Urothelium cell line (cell line): ENCODE data around the gene ZNF124.
A peak's percentile ranks its signal among the peaks of the same experiment; 100 is the strongest.
"Not testable (repeated sequence)": the region's sequence is repeated elsewhere in the genome, so short reads cannot be mapped to it uniquely, and the experiment has no call there.

ENCODE experiments used
- DNase-seq: peaks from one replicate; pipeline ENCODE4 v3.0.0; 2011; ENCODE audit warnings: low spot score, mixed read lengths
- FAIRE-seq: peaks from 2 replicates; lab custom pipeline; 2011; peaks lifted over from hg19 to GRCh38; lab: Jason Lieb, UNC

Gene ZNF124

GRCh38 chr1:247171875-247172563 is at the start of gene ZNF124:
Gene ZNF124 (minus strand): TSS chr1:247172020. CDS start chr1:247171877, 143 bp downstream.
- FAIRE-seq, DNase-seq: not testable (repeated sequence)

DNA sequence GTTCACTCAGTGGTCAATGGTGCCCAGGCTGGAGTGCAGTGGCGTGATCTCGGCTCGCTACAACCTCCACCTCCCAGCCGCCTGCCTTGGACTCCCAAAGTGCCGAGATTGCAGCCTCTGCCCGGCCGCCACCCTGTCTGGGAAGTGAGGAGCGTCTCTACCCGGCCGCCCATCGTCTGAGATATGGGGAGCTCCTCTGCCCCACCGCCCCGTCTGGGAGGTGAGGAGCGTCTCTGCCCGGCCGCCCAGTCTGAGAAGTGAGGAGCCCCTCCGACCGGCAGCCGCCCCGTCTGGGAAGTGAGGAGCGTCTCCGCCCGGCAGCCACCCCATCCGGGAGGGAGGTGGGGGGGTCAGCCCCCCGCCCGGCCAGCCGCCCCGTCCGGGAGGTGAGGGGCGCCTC is 48.5 kb upstream of the ZNF124 start:
- not testable (repeated sequence) for DNase-seq, FAIRE-seq

GRCh38 chr1:247218121-247218651 is 46.4 kb upstream of the ZNF124 start:
- no peak for FAIRE-seq
- DNase-seq = no peak

GRCh38 chr1:247216261-247216660 is 44.4 kb upstream of the ZNF124 start:
- DNase-seq (no peak), FAIRE-seq (no peak)

- FAIRE-seq (no peak), DNase-seq (no peak)
Observed at GRCh38 chr1:247212627-247213617, 41.1 kb upstream of the ZNF124 start.

GRCh38 chr1:247212012-247212411 is 40.2 kb upstream of the ZNF124 start:
- DNase-seq = no peak
- FAIRE-seq = no peak

DNA sequence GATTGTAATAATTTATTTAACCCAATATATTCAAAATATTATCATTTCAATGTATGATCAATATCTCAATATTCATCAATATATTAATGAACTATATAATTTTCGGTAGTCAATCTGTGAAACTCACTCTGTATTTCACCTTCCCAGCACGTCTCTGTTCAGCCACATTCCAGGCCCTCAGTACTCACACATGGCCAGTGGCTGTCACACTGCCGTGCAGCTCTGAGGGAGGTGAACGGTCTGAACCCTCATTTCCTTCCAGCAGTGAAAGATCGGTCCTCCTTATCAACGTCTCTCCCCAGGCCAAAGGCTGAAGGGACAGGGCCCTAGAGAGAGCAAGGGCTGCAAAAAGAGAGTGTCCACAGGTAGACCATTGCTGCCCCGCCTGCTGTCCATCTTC is 39.5 kb upstream of the ZNF124 start:
- DNase-seq (no peak), FAIRE-seq (no peak)

DNA sequence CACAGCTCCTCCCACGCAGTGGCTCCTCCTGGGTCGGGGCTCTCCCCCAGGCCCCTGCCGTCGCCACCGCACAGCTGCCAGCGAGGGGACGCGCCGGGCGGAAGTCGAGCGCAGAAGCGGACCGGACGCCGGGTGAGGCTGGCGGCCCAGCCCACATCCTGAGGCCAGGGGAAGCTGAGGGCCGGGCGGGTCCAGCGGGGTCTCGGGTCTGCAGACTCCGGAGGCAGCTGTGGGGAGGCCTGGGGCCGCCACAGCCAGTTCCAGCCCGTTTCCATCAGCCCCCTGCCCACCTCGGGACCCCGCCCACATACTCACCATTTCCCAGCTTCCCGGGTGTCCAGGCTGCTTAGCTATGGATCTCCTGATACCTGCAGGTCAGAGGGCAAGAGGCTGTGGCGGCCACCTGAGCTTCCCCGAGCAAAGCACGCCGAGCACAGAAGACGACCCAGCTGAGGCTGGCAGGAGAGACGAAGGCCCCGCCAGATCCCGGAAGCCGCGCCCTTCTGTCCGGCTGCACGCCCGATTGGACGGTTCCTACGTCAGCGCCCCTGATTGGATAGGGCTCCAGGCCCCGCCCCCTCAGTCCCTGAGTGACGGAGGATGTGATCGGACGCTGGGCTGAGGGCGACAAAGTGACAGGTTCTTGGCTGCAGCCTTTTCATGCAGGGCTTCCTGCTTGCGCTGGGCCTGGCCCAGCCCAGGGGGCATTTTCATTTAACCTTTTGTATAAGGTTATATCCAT is 38.7 kb upstream of the ZNF124 start:
- DNase-seq = peak; percentile 95
- no peak for FAIRE-seq

DNA sequence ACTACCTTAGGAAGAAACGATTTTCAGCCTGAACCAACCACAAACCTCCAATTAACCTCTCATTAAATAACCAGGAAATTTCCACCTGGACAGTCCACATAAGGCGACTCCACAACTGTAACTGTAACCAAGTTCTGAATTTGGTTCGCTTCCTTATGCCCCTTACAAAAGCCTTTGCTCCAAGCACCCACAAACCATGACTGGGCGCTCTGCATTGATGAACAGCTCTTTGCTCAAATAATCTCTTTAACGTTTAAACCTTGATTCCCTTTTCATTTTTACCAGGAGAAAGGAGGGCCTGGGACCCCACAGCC is 38.2 kb upstream of the ZNF124 start:
- FAIRE-seq (no peak), DNase-seq (peak; percentile 6)

GRCh38 chr1:247209396-247209795 is 37.6 kb upstream of the ZNF124 start:
- DNase-seq = no peak
- FAIRE-seq = no peak

DNA sequence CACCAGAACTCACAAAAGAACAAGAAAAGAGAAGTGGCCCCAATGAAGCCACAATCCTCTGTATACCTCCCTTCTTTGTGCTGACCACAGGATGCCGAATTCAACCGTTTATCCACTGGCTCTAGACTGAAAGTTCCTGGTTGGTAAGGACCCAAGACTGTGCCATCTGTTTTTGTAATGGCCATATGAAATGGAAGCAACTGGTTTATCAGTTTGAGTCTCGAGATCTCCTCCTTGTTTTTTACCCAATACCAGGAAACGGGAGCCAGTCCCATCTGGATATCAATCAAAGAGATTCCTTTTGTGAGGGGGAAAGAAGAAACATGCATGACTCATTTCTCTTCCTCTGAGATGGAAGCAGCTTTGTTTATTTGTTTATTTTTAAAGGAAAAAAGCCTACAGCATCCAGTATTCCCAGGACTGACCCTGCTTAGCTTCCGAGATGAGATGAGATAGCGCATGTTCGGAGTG is 32.4 kb upstream of the ZNF124 start:
- DNase-seq = no peak
- no peak for FAIRE-seq

DNA sequence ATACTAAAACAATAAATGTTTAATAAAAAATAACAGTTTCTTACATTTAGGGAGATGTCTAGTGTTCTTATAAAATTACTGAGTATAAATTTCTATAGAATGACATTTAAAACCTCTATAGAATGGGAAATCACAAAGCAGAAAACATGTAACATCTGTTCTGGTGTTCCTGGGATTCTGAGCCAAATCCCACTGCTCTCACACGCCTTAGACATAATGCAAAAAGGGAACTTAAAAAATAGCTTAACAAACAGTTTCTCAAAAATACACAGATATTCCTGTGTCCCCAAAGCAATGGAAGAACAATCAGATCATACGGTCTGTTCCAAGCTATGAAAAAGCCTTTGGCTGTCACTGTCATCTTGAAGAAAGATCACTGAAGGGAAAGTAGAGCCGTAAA is 27.0 kb upstream of the ZNF124 start:
- FAIRE-seq (no peak), DNase-seq (no peak)

- DNase-seq = no peak
- FAIRE-seq = no peak
Observed at GRCh38 chr1:247193958-247194357, 22.1 kb upstream of the ZNF124 start.

DNA sequence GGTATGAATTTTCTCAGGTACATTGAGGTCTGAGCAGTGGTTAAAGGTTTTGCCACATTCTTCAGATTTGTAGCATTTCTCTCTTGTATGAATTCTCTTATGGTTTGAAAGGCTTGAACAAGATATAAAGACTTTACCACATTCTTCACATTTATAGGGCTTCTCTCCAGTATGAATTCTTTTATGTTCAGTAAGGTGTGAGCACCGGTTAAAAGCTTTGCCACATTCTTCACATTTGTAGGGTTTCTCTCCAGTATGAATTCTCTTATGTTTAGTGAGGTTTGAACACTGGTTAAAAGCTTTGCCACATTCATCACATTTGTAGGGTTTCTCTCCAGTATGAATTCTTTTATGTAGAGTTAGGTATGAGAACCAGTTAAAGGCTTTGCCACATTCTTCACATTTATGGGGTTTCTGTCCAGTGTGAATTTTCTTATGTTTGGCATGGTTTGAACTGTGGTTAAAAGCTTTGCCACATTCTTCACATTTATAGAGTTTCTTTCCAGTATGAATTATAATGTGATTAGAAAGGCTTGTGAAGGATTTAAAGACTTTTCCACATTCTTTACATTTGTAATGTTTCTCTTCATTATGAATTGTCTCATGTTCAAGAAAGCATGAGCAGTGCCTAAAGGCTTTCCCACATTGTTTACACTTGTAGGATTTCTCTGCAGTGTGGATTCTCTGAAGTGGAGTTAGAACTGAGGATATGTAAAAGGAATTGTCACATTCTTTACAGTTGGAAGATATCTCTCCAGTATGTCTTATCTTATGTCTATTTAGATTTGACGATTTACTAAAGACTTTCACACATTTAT is 18.4 kb upstream of the ZNF124 start:
- FAIRE-seq (no peak), DNase-seq (no peak)

DNA sequence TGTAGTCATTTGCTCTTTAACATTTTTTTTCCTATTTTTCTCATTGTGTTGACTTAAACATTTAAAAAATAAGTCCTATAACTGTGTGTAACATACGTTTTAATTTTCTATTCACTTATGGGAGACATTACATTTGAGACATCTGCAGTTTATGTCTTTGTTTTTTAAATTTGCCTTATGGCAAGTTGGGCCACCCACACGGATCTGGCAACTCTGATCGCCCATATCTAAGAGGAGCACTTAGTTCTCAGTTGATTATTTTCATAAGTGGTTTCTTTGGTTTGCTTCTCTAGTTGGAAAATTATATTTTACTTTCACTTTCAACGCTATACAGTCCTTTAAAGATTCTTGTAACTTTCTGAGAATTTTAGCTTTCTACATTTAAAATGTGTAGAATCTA is 13.8 kb upstream of the ZNF124 start:
- FAIRE-seq (no peak), DNase-seq (no peak)

DNA sequence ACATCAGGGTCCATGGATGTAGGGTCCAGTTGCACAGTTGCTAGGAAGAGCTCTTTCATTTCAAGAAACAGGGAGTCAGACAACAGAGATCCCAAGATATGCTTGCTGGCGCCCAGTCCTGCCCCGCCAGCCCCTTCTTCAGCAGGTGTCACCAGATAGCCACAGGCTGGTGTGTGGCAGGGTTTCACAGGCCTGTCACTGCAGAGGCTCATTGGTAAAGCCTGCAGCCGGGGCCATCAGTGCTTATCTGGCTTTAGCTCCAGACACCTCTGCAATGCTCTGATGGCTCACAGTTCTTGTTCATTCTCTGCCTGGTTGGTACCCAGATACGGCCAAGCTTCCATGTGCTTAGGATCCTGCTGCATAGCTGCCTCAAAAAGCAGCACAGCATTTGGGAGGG is 12.4 kb upstream of the ZNF124 start:
- FAIRE-seq (no peak), DNase-seq (no peak)

DNA sequence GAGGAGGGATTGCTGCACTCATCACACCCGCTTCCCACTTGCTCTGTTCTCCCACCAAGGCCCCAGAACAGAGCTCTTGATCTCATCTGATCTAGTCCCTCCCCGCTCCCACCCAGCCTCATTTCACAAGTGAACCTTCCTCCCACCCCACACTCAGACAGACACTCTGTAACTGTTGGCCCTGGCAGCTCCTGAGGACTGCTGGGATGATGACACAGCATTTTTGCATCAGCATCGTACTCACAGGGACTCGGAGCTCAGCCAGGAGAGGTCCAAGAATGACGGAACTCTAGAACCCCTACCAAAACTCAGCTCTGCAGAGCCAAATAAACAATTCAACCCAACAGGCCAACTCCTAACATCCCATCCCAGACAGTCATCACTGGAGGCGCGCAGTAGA is 11.2 kb upstream of the ZNF124 start:
- DNase-seq (no peak), FAIRE-seq (no peak)

DNA sequence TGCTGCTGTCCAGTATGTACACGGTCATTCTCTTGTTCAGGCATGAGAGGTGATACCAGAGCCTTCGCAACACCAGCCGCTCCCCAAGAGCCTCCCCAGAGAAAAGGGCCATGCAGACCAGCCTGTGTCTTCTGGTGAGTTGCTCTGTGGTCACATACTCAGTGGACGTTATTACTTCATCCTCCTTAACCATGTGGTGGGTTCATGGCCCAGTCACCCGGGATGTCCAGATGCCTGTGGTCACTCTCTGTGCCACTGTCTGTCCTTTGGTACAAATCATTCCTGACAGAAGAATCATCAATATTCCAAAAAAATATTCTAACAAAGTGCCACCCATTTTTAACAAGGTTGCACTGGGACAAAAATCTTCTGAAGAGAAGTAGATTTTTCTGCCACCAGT is 8.8 kb upstream of the ZNF124 start:
- FAIRE-seq = no peak
- DNase-seq = no peak

DNA sequence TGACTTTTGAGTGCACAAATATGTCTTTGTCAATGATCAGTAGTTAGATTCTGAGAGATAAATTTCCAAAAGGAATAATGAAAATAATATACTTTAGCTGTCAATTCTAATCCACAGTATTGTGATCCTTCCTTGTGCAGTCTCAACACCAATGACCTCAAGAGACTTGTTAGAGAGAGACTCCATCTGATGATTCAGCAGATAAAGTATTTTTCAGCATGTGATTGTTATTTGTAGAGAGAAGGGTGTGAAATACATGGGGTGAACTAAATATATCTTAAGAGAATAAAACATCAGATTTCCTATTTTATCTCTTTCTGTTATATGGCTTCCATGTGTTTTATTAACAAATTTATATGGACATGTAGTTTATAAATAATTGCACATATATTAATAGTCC is 5.9 kb upstream of the ZNF124 start:
- FAIRE-seq = no peak
- no peak for DNase-seq

DNA sequence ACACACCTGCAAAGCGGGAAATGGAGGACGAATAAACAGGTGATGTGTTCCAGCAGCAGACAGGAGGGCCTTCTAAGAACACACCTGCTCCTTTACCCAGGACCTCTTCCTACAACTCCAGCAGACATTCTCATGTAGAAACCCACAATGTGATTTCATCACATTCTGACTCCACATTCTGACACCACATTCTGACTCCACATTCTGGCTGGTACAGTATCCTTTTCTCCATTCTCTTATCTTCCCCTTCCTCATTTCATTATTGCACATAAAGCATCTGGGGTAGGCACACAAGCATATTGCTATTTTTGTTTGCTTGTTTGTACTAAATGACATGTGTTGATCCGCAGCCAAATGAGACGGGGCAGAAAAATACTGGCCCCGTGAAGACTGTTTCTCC is 3.6 kb upstream of the ZNF124 start:
- DNase-seq (no peak), FAIRE-seq (no peak)
